Measurements from ENCODE around the gene TAGAP. TPM values are rescaled to one million over a fixed set of nuclear protein-coding genes. Genes with fewer than 3 reads are reported as not detected.

The TAGAP gene
- total RNA-seq, 1 experiment from 2014 or later: not detected

DNA sequence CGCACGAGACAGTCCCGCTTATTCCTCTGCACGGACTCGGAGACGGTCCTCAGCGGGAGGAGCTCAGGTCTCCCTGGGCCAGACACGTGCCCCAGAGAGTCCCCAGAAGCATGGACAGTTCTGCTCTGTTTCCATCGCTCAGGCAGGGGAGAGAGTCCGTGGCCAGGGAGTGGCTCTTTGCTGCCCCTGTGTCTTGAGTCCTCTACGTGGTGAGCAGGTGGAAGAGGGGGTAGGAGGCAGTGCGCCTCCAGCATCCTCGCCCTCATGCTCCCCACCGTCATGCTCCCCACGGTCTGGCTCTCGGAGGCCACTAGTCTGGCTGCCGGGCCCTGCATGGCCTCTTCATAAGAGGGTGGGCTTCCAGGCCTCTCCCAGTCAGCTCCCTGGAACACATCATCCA, 8.9 kb downstream of the TAGAP start:
- no peak overlapping the region for H4K8ac ChIP-seq (replicated peaks; ENCODE audit: insufficient read length, low read depth, low read length)
- H3K36me3 Mint-ChIP-seq (ENCODE audit: insufficient read depth in 1 of 3, low read depth in 3 of 3): no peaks in the 10 kb centered on the region
- H2AFZ ChIP-seq (ENCODE audit: low read length): no peak overlapping the region
- no peak overlapping the region for H3T11ph ChIP-seq (ENCODE audit: low read length)
- H3K9ac ChIP-seq (ENCODE audit: extremely low read depth, insufficient read length, low read length): no peak overlapping the region
- H4K5ac ChIP-seq (ENCODE audit: insufficient read length, low read depth, low read length): no peak overlapping the region
- H3K23me2 ChIP-seq (ENCODE audit: insufficient read length, low read depth, low read length, poor library complexity, severe bottlenecking): no peaks in the 10 kb centered on the region
- H3K18ac ChIP-seq (ENCODE audit: insufficient read length, low read depth, low read length): no peak overlapping the region
- DNase-seq: no peak
- H2BK5ac ChIP-seq (ENCODE audit: insufficient read length, low read length): no peak overlapping the region
- H3K14ac ChIP-seq (ENCODE audit: insufficient read depth, low read length): no peak overlapping the region; the same call in 1 of the 2 replicates
- no peaks in the 10 kb centered on the region for H3K79me2 ChIP-seq (ENCODE audit: insufficient read depth, low read length)
- no peaks in the 10 kb centered on the region for H3K79me1 ChIP-seq (ENCODE audit: insufficient read depth, low read depth, low read length, poor library complexity, severe bottlenecking)
- H3K56ac ChIP-seq (ENCODE audit: insufficient read length, low read depth, low read length): no peak overlapping the region
- no peak overlapping the region for H2BK120ac ChIP-seq (ENCODE audit: low read depth, low read length, poor library complexity, severe bottlenecking)
- WGBS (ENCODE audit: extremely low coverage, insufficient read length, low lambda C conversion rate): no CpG with 5 or more reads among the region's 17 CpGs
- no peak overlapping the region for H3K4me3 Mint-ChIP-seq
- no peaks in the 10 kb centered on the region for H3K9me3 Mint-ChIP-seq
- no peak overlapping the region for H3K4me2 ChIP-seq (ENCODE audit: insufficient read depth, insufficient read length, low read length)
- no peak overlapping the region for H2BK20ac ChIP-seq (ENCODE audit: low read depth, low read length, poor library complexity, severe bottlenecking)
- H3K9me3 ChIP-seq (ENCODE audit: control insufficient read depth, low read depth, low read length): no peaks in the 10 kb centered on the region
- H3K27me3 ChIP-seq (ENCODE audit: insufficient read depth, low read length): no peaks in the 10 kb centered on the region
- TF ChIP-seq, protein P1, sequence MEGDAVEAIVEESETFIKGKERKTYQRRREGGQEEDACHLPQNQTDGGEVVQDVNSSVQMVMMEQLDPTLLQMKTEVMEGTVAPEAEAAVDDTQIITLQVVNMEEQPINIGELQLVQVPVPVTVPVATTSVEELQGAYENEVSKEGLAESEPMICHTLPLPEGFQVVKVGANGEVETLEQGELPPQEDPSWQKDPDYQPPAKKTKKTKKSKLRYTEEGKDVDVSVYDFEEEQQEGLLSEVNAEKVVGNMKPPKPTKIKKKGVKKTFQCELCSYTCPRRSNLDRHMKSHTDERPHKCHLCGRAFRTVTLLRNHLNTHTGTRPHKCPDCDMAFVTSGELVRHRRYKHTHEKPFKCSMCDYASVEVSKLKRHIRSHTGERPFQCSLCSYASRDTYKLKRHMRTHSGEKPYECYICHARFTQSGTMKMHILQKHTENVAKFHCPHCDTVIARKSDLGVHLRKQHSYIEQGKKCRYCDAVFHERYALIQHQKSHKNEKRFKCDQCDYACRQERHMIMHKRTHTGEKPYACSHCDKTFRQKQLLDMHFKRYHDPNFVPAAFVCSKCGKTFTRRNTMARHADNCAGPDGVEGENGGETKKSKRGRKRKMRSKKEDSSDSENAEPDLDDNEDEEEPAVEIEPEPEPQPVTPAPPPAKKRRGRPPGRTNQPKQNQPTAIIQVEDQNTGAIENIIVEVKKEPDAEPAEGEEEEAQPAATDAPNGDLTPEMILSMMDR (conservative IDR thresholded peaks at IDR 0.05): no peak
- no peak overlapping the region for H4K91ac ChIP-seq (ENCODE audit: insufficient read length, low read depth, low read length)
- no peak overlapping the region for H2BK12ac ChIP-seq (ENCODE audit: insufficient read length, low read depth, low read length)
- no peaks in the 10 kb centered on the region for H3K27me3 Mint-ChIP-seq (ENCODE audit: low read depth)
- peak overlapping the region in 1 of 3 experiments; percentile 55; a peak in 1 of 7 replicates for H3K27ac Mint-ChIP-seq
- H2BK15ac ChIP-seq (ENCODE audit: low read depth, low read length): no peak overlapping the region
- no peaks in the 10 kb centered on the region; a peak in 1 of 4 replicates for H3K4me1 Mint-ChIP-seq
- no peak overlapping the region for H2AK5ac ChIP-seq (ENCODE audit: insufficient read length, low read length)
- H3K4ac ChIP-seq (ENCODE audit: low read depth, low read length): no peak overlapping the region
- no peaks in the 10 kb centered on the region for H4K20me1 ChIP-seq (ENCODE audit: control insufficient read depth, insufficient read depth, insufficient read length)
- no peaks in the 10 kb centered on the region for H3K4me1 ChIP-seq (ENCODE audit: insufficient read depth, low read length)
- H3K27ac ChIP-seq (ENCODE audit: insufficient read length, low read depth, low read length): no peak overlapping the region
- H3K23ac ChIP-seq (ENCODE audit: insufficient read length, low read depth, low read length): no peak overlapping the region

All from H9 (cell line).